Measurements from ENCODE around the gene TOMM7.
"Not testable (repeated sequence)": the region's sequence is repeated elsewhere in the genome, so short reads cannot be mapped to it uniquely, and the experiment has no call there.

GRCh38 chr7:22836506-22836905 is 13.9 kb upstream of the TOMM7 start:
- not testable (repeated sequence) for TF ChIP-seq POLR2A (IDR thresholded peaks at IDR 0.05; ENCODE audit: low read depth, low read length); TAF1 (IDR thresholded peaks at IDR 0.05; ENCODE audit: borderline replicate concordance, low read depth, low read length)
